HepG2 (cell line): ENCODE data around the gene LSMEM2. TPM values are rescaled to one million over a fixed set of nuclear protein-coding genes. Genes with fewer than 3 reads are reported as not detected.
A peak's percentile ranks its signal among the peaks of the same experiment; 100 is the strongest.

Experiments
- CBX5 ChIP-seq: sonication (generic); formaldehyde crosslinking; IDR thresholded peaks from 2 replicates; pipeline ENCODE4 v1.4.0; 2020; ENCODE audit warnings: missing genetic modification reagents, borderline replicate concordance
- GPN1 ChIP-seq: sonication (generic); formaldehyde crosslinking; IDR thresholded peaks from 2 replicates; pipeline ENCODE4 v1.5.1; 2020; ENCODE audit warnings: missing genetic modification reagents, borderline replicate concordance
- KLF6 ChIP-seq: IDR thresholded peaks from 2 replicates; pipeline ENCODE4 v1.8.0; 2016; ENCODE audit warnings: missing biosample characterization, missing genetic modification reagents
- NFIB ChIP-seq: sonication (generic); formaldehyde crosslinking; IDR thresholded peaks from 2 replicates; pipeline ENCODE4 v1.9.0; 2021; ENCODE audit warnings: missing genetic modification reagents, mild to moderate bottlenecking, borderline replicate concordance
- POLR2G ChIP-seq: fragments of 200-400 bp; formaldehyde crosslinking; IDR thresholded peaks from 2 replicates; pipeline ENCODE4 v1.6.1; 2018; ENCODE audit warnings: mild to moderate bottlenecking, low read depth, low read length, moderate library complexity
- RFX5 ChIP-seq: IDR thresholded peaks from 2 replicates; pipeline ENCODE4 v1.6.1; 2011; ENCODE audit warnings: low read depth, low read length, improper control_type of control experiment
- SRF ChIP-seq: IDR thresholded peaks from 2 replicates; pipeline ENCODE4 v1.6.1; 2011; ENCODE audit warnings: mild to moderate bottlenecking, low read depth, low read length, moderate library complexity
- TEAD3 ChIP-seq: optimal IDR thresholded peaks from 2 replicates; pipeline ENCODE3; 2016; ENCODE audit warnings: borderline replicate concordance
- U2AF1 ChIP-seq: fragments of 200-400 bp; formaldehyde crosslinking; optimal IDR thresholded peaks from 2 replicates; pipeline ENCODE3; 2017; ENCODE audit warnings: mild to moderate bottlenecking, low read depth, low read length
- XRCC5 ChIP-seq: fragments of 200-400 bp; formaldehyde crosslinking; optimal IDR thresholded peaks from 2 replicates; pipeline ENCODE3; 2017; ENCODE audit warnings: mild to moderate bottlenecking, low read length
- ZFY ChIP-seq: sonication (generic); formaldehyde crosslinking; IDR thresholded peaks from 2 replicates; pipeline ENCODE4 v1.4.0; 2020; ENCODE audit warnings: missing genetic modification reagents
- ZNF317 ChIP-seq: sonication (generic); formaldehyde crosslinking; IDR thresholded peaks from 2 replicates; pipeline ENCODE4 v1.5.0; 2020; ENCODE audit warnings: mild to moderate bottlenecking, missing genetic modification reagents
- ZNF331 ChIP-seq: sonication (generic); formaldehyde crosslinking; IDR thresholded peaks from 2 replicates; pipeline ENCODE4 v1.4.0; 2020; ENCODE audit warnings: missing genetic modification reagents
- ZNF432 ChIP-seq: sonication (generic); formaldehyde crosslinking; IDR thresholded peaks from 2 replicates; pipeline ENCODE4 v1.5.0; 2020; ENCODE audit warnings: missing genetic modification reagents, mild to moderate bottlenecking, borderline replicate concordance
- ZNF510 ChIP-seq: sonication (generic); formaldehyde crosslinking; IDR thresholded peaks from 2 replicates; pipeline ENCODE4 v1.4.0; 2020; ENCODE audit warnings: low read depth, mild to moderate bottlenecking, missing genetic modification reagents
- ZNF530 ChIP-seq: sonication (generic); formaldehyde crosslinking; IDR thresholded peaks from 2 replicates; pipeline ENCODE4 v1.5.0; 2020; ENCODE audit warnings: low read depth, mild to moderate bottlenecking, missing genetic modification reagents
- ZNF543 ChIP-seq: sonication (generic); formaldehyde crosslinking; IDR thresholded peaks from 2 replicates; pipeline ENCODE4 v1.4.0; 2020; ENCODE audit warnings: mild to moderate bottlenecking, missing genetic modification reagents
- ZNF775 ChIP-seq: sonication (generic); formaldehyde crosslinking; IDR thresholded peaks from 2 replicates; pipeline ENCODE4 v1.4.0; 2020; ENCODE audit warnings: missing genetic modification reagents, mild to moderate bottlenecking, moderate library complexity, borderline replicate concordance
- ZSCAN31 ChIP-seq: sonication (generic); formaldehyde crosslinking; IDR thresholded peaks from 2 replicates; pipeline ENCODE4 v1.5.0; 2020; ENCODE audit warnings: low read depth, mild to moderate bottlenecking, missing genetic modification reagents
- polyA plus RNA-seq, 8 experiments: library from polyadenylated mRNA; depleted of rRNA in 3 of 8; stranded (reverse) in 7 of 8; unstranded in 1 of 8; fragments of >200 nt; fragmentation: Illumina TruSeq in 4 of 8; extraction: Trizol in 4 of 8; gene quantifications; 2 replicates each; pipeline versions ENCODE4 v1.2.1 to v1.2.3, GENCODE V29; 2011 to 2016; ENCODE audit warnings: low read depth in 4 of 8, missing spikeins in 1 of 8, mixed read lengths in 1 of 8; ENCODE audit not compliant: insufficient read depth in 1 of 8
- total RNA-seq, 5 experiments: library from RNA; depleted of rRNA; stranded (reverse); fragments of >200 nt; fragmentation: Illumina TruSeq; extraction: Trizol; gene quantifications; 2 replicates each; pipeline ENCODE4 v1.2.3, GENCODE V29; 2016; ENCODE audit warnings: low read depth in 1 of 5
- TF ChIP-seq, protein P1 (sequence below): sonication (generic); formaldehyde crosslinking; IDR thresholded peaks from 2 replicates; pipeline ENCODE4 v1.5.0; 2020; ENCODE audit warnings: mild to moderate bottlenecking, missing genetic modification reagents
- TF ChIP-seq, protein P2 (sequence below): sonication (generic); formaldehyde crosslinking; IDR thresholded peaks from 2 replicates; pipeline ENCODE4 v1.4.0; 2020; ENCODE audit warnings: mild to moderate bottlenecking, missing genetic modification reagents
- TF ChIP-seq, protein P3 (sequence below): sonication (generic); formaldehyde crosslinking; IDR thresholded peaks from 2 replicates; pipeline ENCODE4 v1.4.0; 2020; ENCODE audit warnings: mild to moderate bottlenecking, missing genetic modification reagents
- TF ChIP-seq, protein P4 (sequence below): sonication (generic); formaldehyde crosslinking; IDR thresholded peaks from 2 replicates; pipeline ENCODE4 v1.4.0; 2020; ENCODE audit warnings: missing genetic modification reagents, mild to moderate bottlenecking, borderline replicate concordance

Gene LSMEM2
- total and polyA plus RNA-seq, 2 of the 13 experiments (the other 11 are each of a cell fraction or from before 2014, with no cell fraction given) = 0.07 to 0.41 TPM

DNA sequence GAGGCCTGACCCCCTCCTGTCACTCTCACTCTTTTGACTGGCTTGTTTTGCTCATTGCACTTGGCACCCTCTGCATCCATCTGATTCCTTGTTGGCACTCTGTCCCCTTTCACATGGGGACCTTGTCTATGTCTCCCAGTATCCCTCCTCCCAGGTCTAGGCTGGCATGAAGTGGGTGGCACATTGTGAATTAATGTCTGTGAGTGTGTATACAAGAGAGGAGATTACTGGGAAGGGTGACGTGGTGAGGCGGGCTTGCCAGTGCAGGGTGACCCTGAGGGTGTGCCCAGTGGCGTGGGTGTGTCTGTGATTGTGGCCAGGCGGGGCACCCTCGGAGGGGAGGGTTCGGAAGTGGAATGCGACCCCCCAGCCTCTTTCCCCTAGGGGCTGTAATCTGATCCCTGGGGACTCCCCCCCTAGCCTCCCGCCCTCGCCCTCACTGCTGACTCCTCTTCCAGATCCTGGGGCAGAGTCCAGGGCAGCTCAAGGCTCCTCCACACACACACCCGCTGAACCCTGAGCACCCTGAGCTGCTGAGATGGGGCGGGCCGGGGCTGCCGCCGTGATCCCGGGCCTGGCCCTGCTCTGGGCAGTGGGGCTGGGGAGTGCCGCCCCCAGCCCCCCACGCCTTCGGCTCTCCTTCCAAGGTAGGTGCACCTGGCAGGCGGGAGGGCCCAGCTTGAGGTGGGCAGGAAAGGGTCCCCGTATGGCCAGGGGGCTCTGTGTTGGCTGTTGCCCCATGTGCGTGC lies 10.0 kb upstream of the LSMEM2 start, which contains the start of gene SEMA3B (continued):
- TF ChIP-seq, protein P1, sequence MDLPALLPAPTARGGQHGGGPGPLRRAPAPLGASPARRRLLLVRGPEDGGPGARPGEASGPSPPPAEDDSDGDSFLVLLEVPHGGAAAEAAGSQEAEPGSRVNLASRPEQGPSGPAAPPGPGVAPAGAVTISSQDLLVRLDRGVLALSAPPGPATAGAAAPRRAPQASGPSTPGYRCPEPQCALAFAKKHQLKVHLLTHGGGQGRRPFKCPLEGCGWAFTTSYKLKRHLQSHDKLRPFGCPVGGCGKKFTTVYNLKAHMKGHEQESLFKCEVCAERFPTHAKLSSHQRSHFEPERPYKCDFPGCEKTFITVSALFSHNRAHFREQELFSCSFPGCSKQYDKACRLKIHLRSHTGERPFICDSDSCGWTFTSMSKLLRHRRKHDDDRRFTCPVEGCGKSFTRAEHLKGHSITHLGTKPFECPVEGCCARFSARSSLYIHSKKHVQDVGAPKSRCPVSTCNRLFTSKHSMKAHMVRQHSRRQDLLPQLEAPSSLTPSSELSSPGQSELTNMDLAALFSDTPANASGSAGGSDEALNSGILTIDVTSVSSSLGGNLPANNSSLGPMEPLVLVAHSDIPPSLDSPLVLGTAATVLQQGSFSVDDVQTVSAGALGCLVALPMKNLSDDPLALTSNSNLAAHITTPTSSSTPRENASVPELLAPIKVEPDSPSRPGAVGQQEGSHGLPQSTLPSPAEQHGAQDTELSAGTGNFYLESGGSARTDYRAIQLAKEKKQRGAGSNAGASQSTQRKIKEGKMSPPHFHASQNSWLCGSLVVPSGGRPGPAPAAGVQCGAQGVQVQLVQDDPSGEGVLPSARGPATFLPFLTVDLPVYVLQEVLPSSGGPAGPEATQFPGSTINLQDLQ (CRISPR knock-in tag) = peak; percentile 74; the same call in 1 of the 2 replicates
- no peak for TF ChIP-seq ZNF530 (CRISPR knock-in tag)
- TF ChIP-seq ZSCAN31 = peak; percentile 45; the same call in 1 of the 2 replicates
- TF ChIP-seq ZNF331 (CRISPR knock-in tag) = 0 out of 2 replicates have a peak, but pooled peaks have one; percentile 10
- TF ChIP-seq ZNF432 (CRISPR knock-in tag) = no peak
- TF ChIP-seq SRF = no peak
- TF ChIP-seq TEAD3 (CRISPR knock-in tag) = peak; percentile 85
- TF ChIP-seq NFIB (CRISPR knock-in tag) = no peak
- peak; percentile 62; the same call in 1 of the 2 replicates for TF ChIP-seq ZNF317 (CRISPR knock-in tag)
- no peak for TF ChIP-seq KLF6
- TF ChIP-seq U2AF1 = no peak
- TF ChIP-seq RFX5 = no peak
- no peak for TF ChIP-seq GPN1
- no peak for TF ChIP-seq ZNF510 (CRISPR knock-in tag)
- TF ChIP-seq, protein P2, sequence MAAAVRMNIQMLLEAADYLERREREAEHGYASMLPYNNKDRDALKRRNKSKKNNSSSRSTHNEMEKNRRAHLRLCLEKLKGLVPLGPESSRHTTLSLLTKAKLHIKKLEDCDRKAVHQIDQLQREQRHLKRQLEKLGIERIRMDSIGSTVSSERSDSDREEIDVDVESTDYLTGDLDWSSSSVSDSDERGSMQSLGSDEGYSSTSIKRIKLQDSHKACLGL (CRISPR knock-in tag) = peak; percentile 53
- no peak for TF ChIP-seq CBX5 (CRISPR knock-in tag)
- peak; percentile 71 for TF ChIP-seq POLR2G
- TF ChIP-seq ZNF543 (CRISPR knock-in tag) = no peak; the same call in 1 of the 2 replicates
- TF ChIP-seq XRCC5 = peak; percentile 11
- TF ChIP-seq, protein P3, sequence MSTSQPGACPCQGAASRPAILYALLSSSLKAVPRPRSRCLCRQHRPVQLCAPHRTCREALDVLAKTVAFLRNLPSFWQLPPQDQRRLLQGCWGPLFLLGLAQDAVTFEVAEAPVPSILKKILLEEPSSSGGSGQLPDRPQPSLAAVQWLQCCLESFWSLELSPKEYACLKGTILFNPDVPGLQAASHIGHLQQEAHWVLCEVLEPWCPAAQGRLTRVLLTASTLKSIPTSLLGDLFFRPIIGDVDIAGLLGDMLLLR (CRISPR knock-in tag) = peak; percentile 59; the same call in 1 of the 2 replicates
- TF ChIP-seq, protein P4, sequence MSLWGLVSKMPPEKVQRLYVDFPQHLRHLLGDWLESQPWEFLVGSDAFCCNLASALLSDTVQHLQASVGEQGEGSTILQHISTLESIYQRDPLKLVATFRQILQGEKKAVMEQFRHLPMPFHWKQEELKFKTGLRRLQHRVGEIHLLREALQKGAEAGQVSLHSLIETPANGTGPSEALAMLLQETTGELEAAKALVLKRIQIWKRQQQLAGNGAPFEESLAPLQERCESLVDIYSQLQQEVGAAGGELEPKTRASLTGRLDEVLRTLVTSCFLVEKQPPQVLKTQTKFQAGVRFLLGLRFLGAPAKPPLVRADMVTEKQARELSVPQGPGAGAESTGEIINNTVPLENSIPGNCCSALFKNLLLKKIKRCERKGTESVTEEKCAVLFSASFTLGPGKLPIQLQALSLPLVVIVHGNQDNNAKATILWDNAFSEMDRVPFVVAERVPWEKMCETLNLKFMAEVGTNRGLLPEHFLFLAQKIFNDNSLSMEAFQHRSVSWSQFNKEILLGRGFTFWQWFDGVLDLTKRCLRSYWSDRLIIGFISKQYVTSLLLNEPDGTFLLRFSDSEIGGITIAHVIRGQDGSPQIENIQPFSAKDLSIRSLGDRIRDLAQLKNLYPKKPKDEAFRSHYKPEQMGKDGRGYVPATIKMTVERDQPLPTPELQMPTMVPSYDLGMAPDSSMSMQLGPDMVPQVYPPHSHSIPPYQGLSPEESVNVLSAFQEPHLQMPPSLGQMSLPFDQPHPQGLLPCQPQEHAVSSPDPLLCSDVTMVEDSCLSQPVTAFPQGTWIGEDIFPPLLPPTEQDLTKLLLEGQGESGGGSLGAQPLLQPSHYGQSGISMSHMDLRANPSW = no peak
- no peak for TF ChIP-seq ZNF775 (CRISPR knock-in tag)
- peak; percentile 40; the same call in 1 of the 2 replicates for TF ChIP-seq ZFY (CRISPR knock-in tag)
